SW 1271 (cell line): Measurements from ENCODE around the gene KRTAP22-1.

Experiments used
- DNase-seq, 2 experiments: peaks; one replicate each; lab custom pipeline; 2025; lab: John Stamatoyannopoulos, UW

The KRTAP22-1 gene

GRCh38 chr21:30625449-30626165 lies 24.7 kb downstream of the KRTAP22-1 start:
- no peak for DNase-seq

DNA sequence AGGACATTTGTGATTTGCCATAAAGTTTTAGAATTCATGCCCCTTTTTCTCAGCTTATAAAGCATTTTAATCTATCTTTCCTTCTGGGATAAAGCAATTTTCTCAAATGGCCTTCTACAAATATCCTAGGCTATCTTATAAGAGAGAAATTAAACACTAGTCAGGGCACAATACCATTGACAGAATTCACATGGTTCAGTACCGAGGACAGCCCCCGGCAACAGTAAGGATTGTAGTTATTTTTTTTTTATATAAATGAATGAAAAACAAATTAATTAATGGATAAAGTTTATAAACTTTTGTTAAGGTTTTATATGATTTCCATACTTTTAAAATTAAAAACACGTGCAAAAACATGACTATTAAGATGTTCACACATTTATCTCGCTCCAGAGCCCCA lies 27.2 kb downstream of the KRTAP22-1 start:
- DNase-seq, result no peak

DNA sequence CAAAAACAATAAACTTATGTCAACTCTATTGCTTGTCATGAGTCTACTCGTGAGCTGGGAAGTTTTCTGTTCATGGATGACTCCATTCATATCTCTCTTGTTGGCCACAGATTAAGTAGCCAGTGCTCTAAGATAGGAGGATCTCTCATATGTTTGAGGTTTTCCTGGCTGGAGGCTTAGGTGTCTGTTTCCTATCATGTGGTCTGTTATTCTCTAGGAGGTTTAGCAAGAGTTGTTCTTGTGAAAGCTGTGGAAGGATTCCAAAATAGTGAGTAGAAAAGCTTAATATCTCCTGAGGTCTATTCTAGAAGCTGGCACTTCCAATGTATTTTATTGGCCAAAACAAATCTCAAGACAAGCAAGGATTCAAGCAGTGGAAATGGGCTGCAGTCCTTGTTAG lies 28.3 kb downstream of the KRTAP22-1 start:
- DNase-seq, result no peak

- DNase-seq, result no peak
Observed at GRCh38 chr21:30634906-30635305, 34.0 kb downstream of the KRTAP22-1 start, which contains the start of gene KRTAP20-2. Gene KRTAP20-2, plus strand, starts transcription at chr21:30635206. Its CDS starts 58 bp downstream, at chr21:30635264.

DNA sequence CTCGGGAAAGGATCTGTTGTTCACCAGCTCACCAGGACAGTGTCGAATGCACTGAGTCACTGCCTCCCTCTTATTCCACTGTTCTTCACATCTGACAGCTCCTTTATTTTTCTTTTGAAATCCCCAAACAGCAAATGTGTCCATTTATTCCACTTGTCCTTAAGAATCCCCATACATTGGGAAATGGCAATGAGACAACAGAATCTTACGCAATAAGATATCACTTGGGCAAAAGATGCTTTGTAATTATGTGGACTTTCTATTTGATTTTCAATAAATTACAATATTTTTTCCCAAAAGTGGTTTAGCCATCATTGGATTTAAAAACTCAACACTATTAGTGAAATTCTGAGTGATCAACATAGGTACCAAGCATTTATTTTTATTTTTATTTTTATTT lies 37.8 kb downstream of the KRTAP22-1 start:
- no peak for DNase-seq

DNA sequence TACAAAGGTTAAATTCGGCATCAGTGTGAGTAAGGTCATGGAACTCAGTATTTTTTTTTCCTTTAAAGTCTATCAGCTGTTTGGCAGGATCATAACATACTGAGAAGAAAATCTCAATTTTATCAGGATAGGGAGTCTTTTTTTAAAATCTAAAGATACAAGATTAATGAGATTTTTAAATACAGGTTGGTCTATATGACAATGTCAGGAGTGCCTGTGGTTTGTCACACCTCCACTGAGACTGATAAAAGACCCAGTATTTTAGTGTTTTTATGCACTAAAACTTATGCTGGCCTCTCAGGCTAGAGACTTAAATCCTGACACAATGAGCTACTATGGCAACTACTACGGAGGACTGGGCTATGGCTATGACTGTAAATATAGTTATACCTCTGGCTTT lies 41.7 kb downstream of the KRTAP22-1 start, which contains the start of gene KRTAP20-3:
KRTAP20-3 (plus strand) TSS at position 301 of the 400 bp plus-strand sequence.
- no peak for DNase-seq

DNA sequence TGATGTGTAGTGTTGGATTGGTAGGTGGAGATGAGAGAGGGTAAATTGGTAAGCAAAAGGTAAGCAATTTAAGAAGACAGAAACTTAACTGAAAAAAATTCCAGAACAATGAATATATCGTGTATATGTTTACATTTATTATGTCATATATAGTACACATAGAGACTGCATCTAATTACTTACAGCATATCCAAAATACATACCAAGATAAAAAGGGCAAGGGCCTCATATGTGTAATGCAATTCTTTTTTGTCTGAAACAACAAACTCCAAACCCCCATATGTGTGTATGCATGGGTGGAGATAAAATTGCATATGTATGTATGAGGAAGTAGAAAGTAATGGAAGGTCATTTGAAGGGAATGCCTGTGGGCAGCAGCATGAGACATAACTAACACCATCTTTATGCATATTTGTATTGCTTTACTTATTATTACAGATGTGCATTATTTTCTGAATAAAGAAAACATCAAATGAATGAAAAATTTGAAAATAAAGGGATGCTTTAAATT lies 46.1 kb downstream of the KRTAP22-1 start:
- DNase-seq, result no peak
